ENCODE data around the gene DLX6. TPM values are rescaled to one million over a fixed set of nuclear protein-coding genes. Genes with fewer than 3 reads are reported as not detected.

Gene DLX6
- total RNA-seq, 1 experiment from 2014 or later, result not detected

DNA sequence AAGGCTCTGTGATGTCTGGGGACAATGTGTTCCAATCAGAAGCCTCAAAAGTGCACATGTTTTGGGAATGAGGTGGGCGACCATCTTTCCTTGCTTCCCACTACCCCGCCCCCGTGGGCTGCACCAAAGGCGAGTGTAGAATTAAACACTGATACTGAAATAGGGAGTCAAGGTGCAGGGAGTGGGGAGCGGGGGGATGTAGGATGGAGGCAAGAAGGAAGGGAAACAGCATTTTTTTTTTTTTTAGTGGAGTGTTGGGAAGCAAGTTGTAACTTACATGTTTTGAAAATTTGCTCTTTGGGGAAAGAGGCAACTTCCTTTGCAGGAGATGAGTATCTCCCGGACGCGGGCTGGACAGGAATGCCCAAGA lies 19.8 kb downstream of the DLX6 start:
- intact Hi-C loops (cut with micrococcal nuclease; ENCODE audit: unreplicated experiment), result loop anchor here (5.0 kb wide), 1 partner anchor 1303 kb away; no protein-coding TSS in a partner anchor
- CTCF ChIA-PET, result no interaction called here
- Histone ChIP-seq H3F3A (ENCODE audit: insufficient read depth, low read depth) (no peaks in the 10 kb centered on the region), H3K36me3 (ENCODE audit: low read depth) (no peaks in the 10 kb centered on the region), H3K9me2 (ENCODE audit: insufficient read depth) (no peaks in the 10 kb centered on the region), H2AFZ (no peak overlapping the region), H3K4me1 (replicated peaks; ENCODE audit: insufficient read depth) (peaks cover 4% of the 10 kb centered on the region; the same call in 1 of the 2 replicates), H3K9me3 (ENCODE audit: insufficient read depth, low read depth) (no peaks in the 10 kb centered on the region), H3K4me3 (no peak overlapping the region), H3K79me2 (ENCODE audit: low read depth) (no peaks in the 10 kb centered on the region), H4K20me1 (ENCODE audit: insufficient read depth) (no peaks in the 10 kb centered on the region), H3K27me3 (ENCODE audit: insufficient read depth, low read depth) (no peaks in the 10 kb centered on the region; the same call in 1 of the 2 replicates), H3K27ac (no peak overlapping the region), H3K4me2 (no peak overlapping the region)
- no TSS peak for BruUV-seq (replicated peaks)
- TF ChIP-seq, protein P1, sequence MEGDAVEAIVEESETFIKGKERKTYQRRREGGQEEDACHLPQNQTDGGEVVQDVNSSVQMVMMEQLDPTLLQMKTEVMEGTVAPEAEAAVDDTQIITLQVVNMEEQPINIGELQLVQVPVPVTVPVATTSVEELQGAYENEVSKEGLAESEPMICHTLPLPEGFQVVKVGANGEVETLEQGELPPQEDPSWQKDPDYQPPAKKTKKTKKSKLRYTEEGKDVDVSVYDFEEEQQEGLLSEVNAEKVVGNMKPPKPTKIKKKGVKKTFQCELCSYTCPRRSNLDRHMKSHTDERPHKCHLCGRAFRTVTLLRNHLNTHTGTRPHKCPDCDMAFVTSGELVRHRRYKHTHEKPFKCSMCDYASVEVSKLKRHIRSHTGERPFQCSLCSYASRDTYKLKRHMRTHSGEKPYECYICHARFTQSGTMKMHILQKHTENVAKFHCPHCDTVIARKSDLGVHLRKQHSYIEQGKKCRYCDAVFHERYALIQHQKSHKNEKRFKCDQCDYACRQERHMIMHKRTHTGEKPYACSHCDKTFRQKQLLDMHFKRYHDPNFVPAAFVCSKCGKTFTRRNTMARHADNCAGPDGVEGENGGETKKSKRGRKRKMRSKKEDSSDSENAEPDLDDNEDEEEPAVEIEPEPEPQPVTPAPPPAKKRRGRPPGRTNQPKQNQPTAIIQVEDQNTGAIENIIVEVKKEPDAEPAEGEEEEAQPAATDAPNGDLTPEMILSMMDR (conservative IDR thresholded peaks at IDR 0.05), result no peak
- no peak for TF ChIP-seq EZH2 (IDR thresholded peaks at IDR 0.05; ENCODE audit: low read depth)
- DNase-seq, result no peak
- POLR2A ChIA-PET (ENCODE audit: unreplicated experiment), result no interaction called here

DNA sequence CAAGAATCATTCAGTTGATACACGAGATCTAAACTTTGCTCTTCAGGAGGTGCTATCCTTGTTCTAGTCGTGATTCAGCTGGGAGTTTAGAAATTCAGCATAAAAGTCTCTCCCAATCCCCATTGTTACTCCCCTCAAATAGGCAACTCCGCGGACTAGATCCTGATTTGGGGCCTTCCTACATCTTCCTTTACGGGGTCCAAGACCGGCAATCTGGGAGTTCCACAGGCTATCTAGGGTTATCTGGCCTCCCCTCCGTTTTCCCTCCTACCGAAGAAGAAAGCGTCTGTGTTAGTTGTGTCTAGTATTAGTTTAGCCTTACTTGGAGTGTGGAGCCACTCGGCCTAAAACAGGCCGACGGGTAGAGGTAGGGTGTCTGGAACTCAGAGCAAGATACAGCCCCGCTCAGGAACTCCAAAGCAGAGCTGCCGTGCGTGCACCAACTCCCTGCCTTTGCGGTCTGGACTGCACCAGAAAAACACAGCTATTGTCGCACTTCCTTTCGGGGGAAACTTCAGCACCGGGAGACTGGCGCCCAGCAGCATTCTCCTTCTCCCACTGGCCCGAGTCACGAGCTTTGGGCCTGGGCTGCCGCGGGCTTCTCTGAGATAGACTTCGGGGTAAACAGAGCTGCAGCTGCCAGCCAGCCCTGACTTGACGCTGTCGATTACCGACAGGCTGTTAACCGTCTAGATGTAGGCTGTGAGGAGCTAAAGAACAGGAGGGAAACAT lies 20.8 kb downstream of the DLX6 start:
- intact Hi-C loops (cut with micrococcal nuclease; ENCODE audit: unreplicated experiment), result loop anchor here (2.0 to 5.0 kb wide), 3 partner anchors 845 to 1304 kb away; no protein-coding TSS in a partner anchor
- ChIA-PET CTCF (no interaction called here), POLR2A (ENCODE audit: unreplicated experiment) (no interaction called here)
- no peaks in the 10 kb centered on the region for H3F3A ChIP-seq (ENCODE audit: insufficient read depth, low read depth)
- no peaks in the 10 kb centered on the region for H4K20me1 ChIP-seq (ENCODE audit: insufficient read depth)
- H3K27me3 ChIP-seq (ENCODE audit: insufficient read depth, low read depth), result no peaks in the 10 kb centered on the region; the same call in 1 of the 2 replicates
- peaks cover 4% of the 10 kb centered on the region; the same call in 1 of the 2 replicates for H3K4me1 ChIP-seq (replicated peaks; ENCODE audit: insufficient read depth)
- no peaks in the 10 kb centered on the region for H3K9me3 ChIP-seq (ENCODE audit: insufficient read depth, low read depth)
- H3K79me2 ChIP-seq (ENCODE audit: low read depth), result no peaks in the 10 kb centered on the region
- TF ChIP-seq, protein P1 (conservative IDR thresholded peaks at IDR 0.05), result no peak
- no peak for TF ChIP-seq EZH2 (IDR thresholded peaks at IDR 0.05; ENCODE audit: low read depth)
- H3K4me2 ChIP-seq, result no peak overlapping the region
- H2AFZ ChIP-seq, result no peak overlapping the region
- no TSS peak for BruUV-seq (replicated peaks)
- no peak overlapping the region for H3K27ac ChIP-seq
- no peaks in the 10 kb centered on the region for H3K36me3 ChIP-seq (ENCODE audit: low read depth)
- no peak for DNase-seq
- no peak overlapping the region for H3K4me3 ChIP-seq
- no peaks in the 10 kb centered on the region for H3K9me2 ChIP-seq (ENCODE audit: insufficient read depth)

DNA sequence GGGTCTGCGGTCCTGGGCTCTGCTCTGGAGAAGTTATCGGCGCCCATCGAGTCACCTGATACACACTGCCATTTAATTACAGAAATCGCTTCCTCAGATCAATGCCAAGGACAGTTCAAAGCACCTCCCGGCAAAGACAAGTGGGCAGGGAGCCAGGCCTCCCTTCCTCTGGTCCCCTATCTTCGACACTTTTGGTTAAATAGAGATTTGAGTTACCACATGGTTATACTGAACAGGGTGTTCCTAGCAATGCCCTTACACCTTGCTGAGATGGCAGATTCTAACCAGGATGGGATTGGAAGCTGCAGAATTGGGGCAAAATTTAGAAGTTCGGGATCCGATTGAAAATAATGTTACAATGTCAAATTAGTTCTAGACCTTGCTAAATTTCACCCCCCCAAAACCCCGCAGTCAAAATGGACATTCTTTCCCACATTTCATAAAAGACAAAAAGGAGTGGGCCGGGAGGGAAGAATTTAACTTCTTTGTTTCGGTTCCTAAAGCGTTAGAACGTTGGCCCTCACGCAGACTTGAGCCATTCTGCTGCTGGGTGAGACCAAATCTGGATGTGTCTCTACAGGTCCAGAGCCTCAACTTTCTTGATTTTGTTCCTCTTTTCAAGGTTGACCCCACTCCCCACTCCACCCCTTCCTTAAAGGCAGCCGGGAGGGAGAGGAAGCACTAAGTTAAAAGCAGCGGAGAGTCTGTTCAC lies 21.5 kb downstream of the DLX6 start:
- H3K4me2 ChIP-seq, result peak overlapping the region; percentile 71; the same call in 1 of the 2 replicates
- ChIA-PET CTCF (interaction anchor here (0.6 kb wide), 1 partner anchor 601 kb away, joined by 5 read pairs; no protein-coding TSS in a partner anchor), POLR2A (ENCODE audit: unreplicated experiment) (no interaction called here)
- intact Hi-C loops (cut with micrococcal nuclease; ENCODE audit: unreplicated experiment), result loop anchor here (1.0 to 5.0 kb wide), 6 partner anchors 612 to 1305 kb away; no protein-coding TSS in a partner anchor
- no peaks in the 10 kb centered on the region for H3K9me3 ChIP-seq (ENCODE audit: insufficient read depth, low read depth)
- BruUV-seq (replicated peaks), result no TSS peak
- DNase-seq, result no peak
- H3K79me2 ChIP-seq (ENCODE audit: low read depth), result no peaks in the 10 kb centered on the region
- no peak overlapping the region for H2AFZ ChIP-seq
- peaks cover 4% of the 10 kb centered on the region; the same call in 1 of the 2 replicates for H3K4me1 ChIP-seq (replicated peaks; ENCODE audit: insufficient read depth)
- H3K4me3 ChIP-seq, result no peak overlapping the region
- no peaks in the 10 kb centered on the region for H4K20me1 ChIP-seq (ENCODE audit: insufficient read depth)
- no peaks in the 10 kb centered on the region for H3K9me2 ChIP-seq (ENCODE audit: insufficient read depth)
- TF ChIP-seq, protein P1 (conservative IDR thresholded peaks at IDR 0.05), result no peak
- no peak for TF ChIP-seq EZH2 (IDR thresholded peaks at IDR 0.05; ENCODE audit: low read depth)
- H3K27me3 ChIP-seq (ENCODE audit: insufficient read depth, low read depth), result no peaks in the 10 kb centered on the region; the same call in 1 of the 2 replicates
- H3F3A ChIP-seq (ENCODE audit: insufficient read depth, low read depth), result no peaks in the 10 kb centered on the region
- H3K36me3 ChIP-seq (ENCODE audit: low read depth), result no peaks in the 10 kb centered on the region
- H3K27ac ChIP-seq, result no peak overlapping the region
